AG10803 (cell line): Measurements from ENCODE around the gene PRKX.
A peak's percentile ranks its signal among the peaks of the same experiment; 100 is the strongest.
"Not testable (repeated sequence)": the region's sequence is repeated elsewhere in the genome, so short reads cannot be mapped to it uniquely, and the experiment has no call there.

Experiments
- DNase-seq: peaks from one replicate; pipeline ENCODE4 v3.0.0; 2010; ENCODE audit warnings: low read depth
- H3K4me3 ChIP-seq: 2 replicates; pipeline ENCODE4 v1.5.1; 2011; ENCODE audit warnings: mild to moderate bottlenecking, low read length, control low read depth
- CTCF ChIP-seq: conservative IDR thresholded peaks from 2 replicates; pipeline ENCODE4 v1.5.1; 2011; ENCODE audit warnings: mild to moderate bottlenecking, low read length, control low read depth, inconsistent platforms

Gene PRKX

GRCh38 chrX:3697701-3698279, 15.7 kb downstream of the PRKX start:
- DNase-seq, result peak; percentile 48
- H3K4me3 ChIP-seq, result no peak overlapping the region
- TF ChIP-seq CTCF, result no peak

GRCh38 chrX:3697220-3697684, 16.2 kb downstream of the PRKX start:
- H3K4me3 ChIP-seq, result no peak overlapping the region
- DNase-seq, result no peak

GRCh38 chrX:3695536-3695935, 17.9 kb downstream of the PRKX start:
- H3K4me3 ChIP-seq, result no peak overlapping the region
- DNase-seq, result no peak
- no peak for TF ChIP-seq CTCF

More at GRCh38 chrX:3697220-3697684, 16.2 kb downstream of the PRKX start:
- TF ChIP-seq CTCF, result no peak

- TF ChIP-seq CTCF, result no peak
- peak; percentile 13 for DNase-seq
- H3K4me3 ChIP-seq, result no peak overlapping the region
Observed at GRCh38 chrX:3690140-3690539, 23.3 kb downstream of the PRKX start.

- not testable (repeated sequence) for DNase-seq, H3K4me3 ChIP-seq
Observed at GRCh38 chrX:3683236-3683635, 30.2 kb downstream of the PRKX start.

GRCh38 chrX:3680459-3680858, 33.0 kb downstream of the PRKX start:
- no peak for TF ChIP-seq CTCF
- H3K4me3 ChIP-seq, result no peak overlapping the region
- no peak for DNase-seq

GRCh38 chrX:3679669-3680068, 33.8 kb downstream of the PRKX start:
- no peak for DNase-seq
- no peak overlapping the region for H3K4me3 ChIP-seq
- TF ChIP-seq CTCF, result no peak

GRCh38 chrX:3678328-3678727, 35.1 kb downstream of the PRKX start:
- no peak for DNase-seq

More at GRCh38 chrX:3678328-3678727, 35.1 kb downstream of the PRKX start:
- no peak overlapping the region for H3K4me3 ChIP-seq
- no peak for TF ChIP-seq CTCF
